Mammary epithelial cell (primary cell): ENCODE data around the gene RIF1.
"Not testable (repeated sequence)": the region's sequence is repeated elsewhere in the genome, so short reads cannot be mapped to it uniquely, and the experiment has no call there.

ENCODE experiments used
- EZH2 ChIP-seq: IDR thresholded peaks from 2 replicates; pipeline ENCODE4 v1.6.1; 2012; ENCODE audit warnings: low read length, inconsistent platforms, borderline replicate concordance
- TF ChIP-seq, protein P1 (sequence below), 2 donors: IDR thresholded peaks in 1 of 2; conservative IDR thresholded peaks in 1 of 2; 2 replicates each; pipeline ENCODE4 v1.5.1; 2011 to 2012; ENCODE audit warnings: inconsistent platforms in 2 of 2, low read length in 2 of 2, mild to moderate bottlenecking in 2 of 2, control low read depth in 1 of 2, low read depth in 1 of 2; ENCODE audit not compliant: insufficient read depth in 1 of 2; ENCODE audit errors: extremely low read depth in 1 of 2

DNA sequence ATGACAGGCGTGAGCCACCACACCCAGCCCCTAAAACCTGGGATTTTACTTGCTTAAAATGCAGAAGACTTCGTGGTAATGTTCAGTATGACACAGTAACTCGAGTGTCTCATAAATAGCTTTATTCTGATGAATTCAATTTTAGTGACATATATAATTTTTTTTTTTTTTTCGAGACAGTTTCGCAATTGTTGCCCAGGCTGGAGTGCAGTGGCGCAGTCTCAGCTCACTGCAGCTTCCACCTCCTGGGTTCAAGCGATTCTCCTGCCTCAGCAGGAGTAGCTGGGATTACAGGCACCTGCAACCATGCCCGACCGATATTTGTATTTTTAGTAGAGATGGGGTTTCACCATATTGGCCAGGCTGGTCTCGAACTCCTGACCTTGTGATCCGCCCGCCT is 12.0 kb downstream of the RIF1 start:
- TF ChIP-seq, protein P1, sequence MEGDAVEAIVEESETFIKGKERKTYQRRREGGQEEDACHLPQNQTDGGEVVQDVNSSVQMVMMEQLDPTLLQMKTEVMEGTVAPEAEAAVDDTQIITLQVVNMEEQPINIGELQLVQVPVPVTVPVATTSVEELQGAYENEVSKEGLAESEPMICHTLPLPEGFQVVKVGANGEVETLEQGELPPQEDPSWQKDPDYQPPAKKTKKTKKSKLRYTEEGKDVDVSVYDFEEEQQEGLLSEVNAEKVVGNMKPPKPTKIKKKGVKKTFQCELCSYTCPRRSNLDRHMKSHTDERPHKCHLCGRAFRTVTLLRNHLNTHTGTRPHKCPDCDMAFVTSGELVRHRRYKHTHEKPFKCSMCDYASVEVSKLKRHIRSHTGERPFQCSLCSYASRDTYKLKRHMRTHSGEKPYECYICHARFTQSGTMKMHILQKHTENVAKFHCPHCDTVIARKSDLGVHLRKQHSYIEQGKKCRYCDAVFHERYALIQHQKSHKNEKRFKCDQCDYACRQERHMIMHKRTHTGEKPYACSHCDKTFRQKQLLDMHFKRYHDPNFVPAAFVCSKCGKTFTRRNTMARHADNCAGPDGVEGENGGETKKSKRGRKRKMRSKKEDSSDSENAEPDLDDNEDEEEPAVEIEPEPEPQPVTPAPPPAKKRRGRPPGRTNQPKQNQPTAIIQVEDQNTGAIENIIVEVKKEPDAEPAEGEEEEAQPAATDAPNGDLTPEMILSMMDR (conservative IDR thresholded peaks at IDR 0.05 in 1 of 2, IDR thresholded peaks at IDR 0.05 in 1 of 2; ENCODE audit: extremely low read depth in 1 of 2, insufficient read depth in 1 of 2, low read depth in 1 of 2, low read length in 2 of 2): not testable (repeated sequence)
- TF ChIP-seq EZH2: not testable (repeated sequence)
